CD14-positive monocyte (primary cell): ENCODE results near the gene CCDC188. TPM values are rescaled to one million over a fixed set of nuclear protein-coding genes. Genes with fewer than 3 reads are reported as not detected.
A peak's percentile ranks its signal among the peaks of the same experiment; 100 is the strongest.

Source experiments
- DNase-seq, 3 donors: peaks; one replicate each; pipeline ENCODE4 v3.0.0-alpha.2; 2011 to 2022
- H2AFZ ChIP-seq: 2 replicates; pipeline ENCODE4 v1.6.0; 2012; ENCODE audit warnings: mild to moderate bottlenecking, low read depth, low read length, inconsistent platforms; ENCODE audit not compliant: insufficient read depth, poor library complexity, severe bottlenecking
- H3K27ac ChIP-seq, 2 donors: 1 replicate in 1 of 2; 2 replicates in 1 of 2; pipeline ENCODE4 v1.5.1; 2012 to 2013; ENCODE audit warnings: low read length in 2 of 2, control low read depth in 1 of 2, inconsistent platforms in 1 of 2, low read depth in 1 of 2, mild to moderate bottlenecking in 1 of 2
- H3K27me3 ChIP-seq, 2 donors: one replicate each; pipeline versions ENCODE4 v1.6.0 to v1.6.1; 2011 to 2013; ENCODE audit warnings: low read length in 2 of 2; ENCODE audit not compliant: control insufficient read depth in 2 of 2, insufficient read depth in 2 of 2
- H3K36me3 ChIP-seq, 2 donors: replicated peaks in 1 of 2; 1 replicate in 1 of 2; 2 replicates in 1 of 2; pipeline versions ENCODE4 v1.5.1 to v1.6.1; 2012 to 2013; ENCODE audit warnings: low read length in 2 of 2, control low read depth in 1 of 2, inconsistent platforms in 1 of 2, mild to moderate bottlenecking in 1 of 2; ENCODE audit not compliant: insufficient read depth in 2 of 2, control insufficient read depth in 1 of 2
- H3K4me1 ChIP-seq, 2 donors: 1 replicate in 1 of 2; 2 replicates in 1 of 2; pipeline versions ENCODE4 v1.5.1 to v1.6.1; 2012 to 2013; ENCODE audit warnings: low read length in 2 of 2, control low read depth in 1 of 2, inconsistent platforms in 1 of 2, mild to moderate bottlenecking in 1 of 2, moderate library complexity in 1 of 2; ENCODE audit not compliant: insufficient read depth in 2 of 2, control insufficient read depth in 1 of 2
- H3K4me2 ChIP-seq: replicated peaks from 2 replicates; pipeline ENCODE3; 2012; ENCODE audit warnings: low read length, moderate library complexity, mild to moderate bottlenecking; ENCODE audit not compliant: poor library complexity, severe bottlenecking; ENCODE audit errors: extremely low read depth
- H3K4me3 ChIP-seq, 3 experiments: fragments of 200-600 bp in 1 of 3; sonication (generic) in 1 of 3; replicated peaks in 1 of 3; 1 replicate in 2 of 3; 2 replicates in 1 of 3; pipeline ENCODE4 v1.5.1; 2011 to 2013; ENCODE audit warnings: low read length in 3 of 3, mild to moderate bottlenecking in 3 of 3, control low read depth in 2 of 3, low read depth in 2 of 3, inconsistent platforms in 1 of 3, moderate library complexity in 1 of 3
- H3K79me2 ChIP-seq: 2 replicates; pipeline ENCODE4 v1.6.0; 2012; ENCODE audit warnings: mild to moderate bottlenecking, control low read depth, inconsistent platforms, low read length, moderate library complexity; ENCODE audit not compliant: insufficient read depth
- H3K9ac ChIP-seq: 2 replicates; pipeline ENCODE4 v1.6.0; 2017; ENCODE audit warnings: low read length, mild to moderate bottlenecking; ENCODE audit not compliant: insufficient read depth, poor library complexity, severe bottlenecking
- H3K9me3 ChIP-seq, 2 donors: replicated peaks in 1 of 2; 1 replicate in 1 of 2; 2 replicates in 1 of 2; pipeline versions ENCODE4 v1.5.1 to v1.6.1; 2012 to 2013; ENCODE audit warnings: low read length in 2 of 2, control low read depth in 1 of 2; ENCODE audit not compliant: control insufficient read depth in 1 of 2, insufficient read depth in 1 of 2
- H4K20me1 ChIP-seq: 2 replicates; pipeline ENCODE4 v1.6.0; 2012; ENCODE audit warnings: mild to moderate bottlenecking, low read length, control low read depth, moderate library complexity; ENCODE audit not compliant: insufficient read depth
- H3K27ac Mint-ChIP-seq, 7 donors: one replicate each; pipeline ENCODE4 v1.8.0; 2020; ENCODE audit warnings: mild to moderate bottlenecking in 7 of 7, mixed read lengths in 7 of 7, moderate library complexity in 6 of 7, inconsistent platforms in 2 of 7
- H3K27me3 Mint-ChIP-seq, 3 donors: one replicate each; pipeline ENCODE4 v1.8.0; 2021 to 2022; ENCODE audit warnings: low read depth in 3 of 3, mild to moderate bottlenecking in 3 of 3, mixed read lengths in 3 of 3, moderate library complexity in 3 of 3, inconsistent platforms in 1 of 3
- H3K36me3 Mint-ChIP-seq, 2 donors: one replicate each; pipeline ENCODE4 v1.8.0; 2020; ENCODE audit warnings: mixed read lengths in 2 of 2, inconsistent platforms in 1 of 2, mild to moderate bottlenecking in 1 of 2
- H3K4me1 Mint-ChIP-seq: one replicate; pipeline ENCODE4 v1.8.0; 2020; ENCODE audit warnings: mild to moderate bottlenecking, mixed read lengths
- H3K4me3 Mint-ChIP-seq, 2 donors: one replicate each; pipeline ENCODE4 v1.8.0; 2020; ENCODE audit warnings: mild to moderate bottlenecking in 2 of 2, mixed read lengths in 2 of 2, moderate library complexity in 1 of 2
- H3K9me3 Mint-ChIP-seq, 7 donors: one replicate each; pipeline ENCODE4 v1.8.0; 2020 to 2022; ENCODE audit warnings: mixed read lengths in 7 of 7, mild to moderate bottlenecking in 6 of 7, moderate library complexity in 6 of 7, inconsistent platforms in 2 of 7
- CTCF ChIP-seq: fragments of 200-600 bp; IDR thresholded peaks from one replicate; pipeline ENCODE4 v1.8.0; 2022; ENCODE audit warnings: antibody characterized with exemption, mild to moderate bottlenecking
- WGBS: methylation state at CpG from one replicate; pipeline ENCODE4 v1.1.5; 2013; ENCODE audit warnings: missing lambda C conversion rate; ENCODE audit not compliant: insufficient coverage; 5-methylcytosine and 5-hydroxymethylcytosine counted together
- intact Hi-C, 2 donors: fragments of 100-400 bp; cut with micrococcal nuclease; formaldehyde crosslinking; loops; one replicate each; pipeline versions ENCODE4 v1.15.0 to v1.15.1; 2023
- polyA plus RNA-seq, 3 donors: library from polyadenylated mRNA; depleted of rRNA in 1 of 3; unstranded in 2 of 3; stranded (reverse) in 1 of 3; fragments of 300-500 nt in 2 of 3; fragments of >200 nt in 1 of 3; fragmentation: Illumina TruSeq in 2 of 3; gene quantifications; 1 replicate in 2 of 3; 2 replicates in 1 of 3; pipeline ENCODE4 v1.2.3, GENCODE V29; 2012 to 2021

Gene CCDC188
- polyA plus RNA-seq, 3 donors = 0.15 TPM; not detected in 2

- H3K79me2 ChIP-seq = peaks cover 9% of the 10 kb centered on the region
- H3K27ac ChIP-seq = no peak overlapping the region
- 97% methylated on average over 23 of the region's 23 CpGs for WGBS
- Mint-ChIP-seq H3K4me3 (no peak overlapping the region), H3K27ac (peak overlapping the region in 3 of 7 donors; percentile 12 to 83 (median 75)), H3K9me3 (no peaks in the 10 kb centered on the region), H3K4me1 (peaks cover 2% of the 10 kb centered on the region), H3K36me3 (peaks cover 53 to 89% of the 10 kb centered on the region in 2 donors), H3K27me3 (peaks cover 0 to 2% (median 1%) of the 10 kb centered on the region in 3 donors)
- no peak overlapping the region for H3K4me2 ChIP-seq
- peaks cover 88 to 98% of the 10 kb centered on the region in 2 donors for H3K36me3 ChIP-seq
- H3K9me3 ChIP-seq = no peaks in the 10 kb centered on the region
- no peak overlapping the region for H2AFZ ChIP-seq
- no peak for TF ChIP-seq CTCF
- DNase-seq = no peak
- intact Hi-C loops = loop anchor here in 1 of 2 donors (10.0 kb wide), 2 partner anchors 85 to 255 kb away; partner anchors contain the start of genes GNB1L, RTL10 and TANGO2
- no peaks in the 10 kb centered on the region for H3K27me3 ChIP-seq
- no peaks in the 10 kb centered on the region for H3K4me1 ChIP-seq
- H4K20me1 ChIP-seq = peaks cover 21% of the 10 kb centered on the region
- no peak overlapping the region for H3K4me3 ChIP-seq
- H3K9ac ChIP-seq = no peak overlapping the region
Measured at GRCh38 chr22:20109411-20110358, 41.2 kb downstream of the CCDC188 start.

DNA sequence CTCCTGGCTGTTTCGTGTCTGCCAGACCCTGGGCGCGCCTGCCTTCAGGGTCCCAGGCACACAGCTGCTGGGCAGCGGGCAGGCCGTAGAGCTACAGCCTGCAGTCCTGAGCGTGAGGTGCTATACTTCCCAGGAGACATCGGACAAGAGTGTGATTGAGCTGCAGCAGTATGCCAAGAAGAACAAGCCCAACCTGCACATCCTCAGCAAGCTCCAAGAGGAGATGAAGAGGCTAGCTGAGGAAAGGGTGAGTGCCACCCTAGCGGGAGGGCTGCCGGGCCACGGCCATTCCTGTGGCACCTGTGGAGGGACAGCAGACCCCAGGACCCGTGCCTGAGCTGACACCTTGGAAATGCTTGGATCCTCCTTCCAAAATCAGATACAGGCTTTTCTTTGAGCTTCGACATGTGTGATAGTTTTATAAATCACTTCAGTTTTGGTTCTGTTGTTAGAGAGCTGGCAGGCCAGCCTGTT, 42.1 kb downstream of the CCDC188 start:
- intact Hi-C loops = no loop called here
- WGBS = 90% methylated on average over 6 of the region's 12 CpGs

More for the DNA sequence above, 42.1 kb downstream of the CCDC188 start:
- Mint-ChIP-seq H3K4me3 (no peak overlapping the region), H3K27me3 (peaks cover 0 to 2% (median under 1%) of the 10 kb centered on the region in 3 donors), H3K9me3 (no peaks in the 10 kb centered on the region), H3K4me1 (no peaks in the 10 kb centered on the region), H3K27ac (peak overlapping the region in 1 of 7 donors; percentile 65), H3K36me3 (peaks cover 50 to 88% of the 10 kb centered on the region in 2 donors)
- DNase-seq = no peak
- no peak overlapping the region for H3K4me3 ChIP-seq
- no peak overlapping the region for H3K9ac ChIP-seq
- peaks cover 21% of the 10 kb centered on the region for H4K20me1 ChIP-seq
- H2AFZ ChIP-seq = no peak overlapping the region
- H3K27me3 ChIP-seq = no peaks in the 10 kb centered on the region
- H3K27ac ChIP-seq = no peak overlapping the region
- no peaks in the 10 kb centered on the region for H3K4me1 ChIP-seq
- no peak overlapping the region for H3K4me2 ChIP-seq
- TF ChIP-seq CTCF = no peak
- H3K9me3 ChIP-seq = no peaks in the 10 kb centered on the region
- H3K36me3 ChIP-seq = peaks cover 83 to 96% of the 10 kb centered on the region in 2 donors
- peaks cover 3% of the 10 kb centered on the region for H3K79me2 ChIP-seq
